ENCODE results near the gene LHPP.
A peak's percentile ranks its signal among the peaks of the same experiment; 100 is the strongest.
"Not testable (repeated sequence)": the region's sequence is repeated elsewhere in the genome, so short reads cannot be mapped to it uniquely, and the experiment has no call there.

Gene LHPP

DNA sequence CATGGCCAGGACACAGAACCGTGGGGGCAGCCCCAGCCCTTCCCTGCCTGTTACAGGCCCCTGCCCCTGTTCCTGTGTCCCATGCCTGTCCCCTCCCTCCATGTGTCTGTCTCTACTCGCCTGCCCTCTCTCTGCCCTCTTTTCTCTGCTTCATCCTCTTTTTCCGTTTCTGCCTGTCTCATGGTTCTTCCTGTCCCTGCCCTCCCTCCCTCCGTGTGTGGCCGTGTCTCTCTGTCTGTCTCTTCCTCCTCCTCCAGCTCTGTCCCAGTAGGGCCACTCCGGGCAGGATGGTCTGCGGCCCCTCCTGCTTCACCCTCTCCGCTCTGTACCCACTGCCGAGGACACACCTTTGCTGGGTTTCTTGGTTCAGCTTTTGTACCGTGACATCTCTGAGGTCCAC lies 145.2 kb downstream of the LHPP start:
- no peak for DNase-seq (ENCODE audit: low spot score)

DNA sequence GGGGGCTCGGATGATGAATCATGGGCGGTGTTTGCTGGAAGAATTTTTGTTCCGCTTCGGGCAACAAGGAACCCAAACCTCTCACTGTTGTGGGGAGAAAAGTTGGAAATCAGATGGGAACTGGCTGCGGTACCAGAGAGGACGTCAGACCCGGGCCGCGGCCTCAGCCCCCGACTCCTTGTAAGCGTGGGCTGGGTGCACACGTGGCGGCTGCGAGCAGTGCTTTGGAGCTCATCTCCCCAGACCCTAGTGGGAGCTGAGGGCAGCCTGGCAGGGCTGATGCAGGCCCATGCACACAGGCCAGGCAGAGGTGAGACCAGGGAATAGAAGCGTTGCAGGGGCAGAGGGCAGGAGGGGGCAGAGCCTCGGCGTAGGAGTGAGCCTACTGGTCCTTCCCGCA lies 146.1 kb downstream of the LHPP start:
- no peak for DNase-seq (ENCODE audit: low spot score)

DNA sequence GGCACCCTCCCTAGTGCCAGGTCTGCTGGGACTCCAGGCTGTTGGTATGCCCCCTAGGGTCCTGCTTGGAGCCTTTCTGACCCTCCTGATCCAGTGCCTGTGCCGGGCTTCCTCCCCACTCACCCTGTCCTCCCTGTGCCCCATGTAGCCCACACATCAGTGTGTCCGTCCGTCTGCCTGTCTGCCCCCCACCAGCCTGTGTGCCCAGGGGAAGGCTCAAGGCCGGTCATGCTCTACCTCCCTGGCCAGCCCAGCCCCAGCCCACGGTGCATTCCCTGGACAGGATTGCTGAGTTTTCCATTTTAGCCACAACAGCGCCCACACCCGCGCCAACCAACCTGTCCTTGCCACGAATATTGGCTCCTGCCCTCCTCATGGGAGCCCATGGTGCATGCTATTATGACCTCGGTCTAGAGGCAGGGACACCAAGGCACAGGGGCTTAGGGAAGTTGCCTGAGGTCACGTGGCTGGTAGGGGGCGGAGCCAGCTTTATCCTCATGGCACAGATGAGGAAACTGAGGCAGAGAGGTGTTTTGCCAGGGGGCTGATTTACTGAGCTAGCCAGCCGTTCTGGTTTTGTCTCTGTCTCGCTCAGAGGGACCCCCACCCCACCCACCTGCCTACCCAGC lies 146.6 kb downstream of the LHPP start:
- DNase-seq (ENCODE audit: low spot score), result no peak

DNA sequence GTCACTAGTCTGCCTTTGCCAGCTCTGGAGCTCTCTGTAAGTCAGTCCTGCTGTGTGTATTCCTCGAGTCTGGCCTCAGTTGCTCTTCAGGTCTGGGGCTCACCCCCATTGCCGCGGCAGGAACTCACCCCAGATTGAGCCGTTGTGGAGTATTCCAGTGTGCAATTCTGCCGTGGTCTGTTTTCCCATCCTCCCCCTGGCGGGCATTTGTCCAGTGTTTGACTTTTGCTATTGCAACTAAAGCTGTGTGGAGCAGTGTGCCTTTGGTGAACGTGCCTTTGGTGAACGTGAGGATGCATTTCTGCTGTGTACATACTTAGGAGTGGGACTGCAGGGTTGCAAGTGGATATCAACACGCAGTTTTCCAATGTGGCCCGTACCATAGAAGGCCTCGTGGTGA lies 148.1 kb downstream of the LHPP start:
- no peak for DNase-seq (ENCODE audit: low spot score)

DNA sequence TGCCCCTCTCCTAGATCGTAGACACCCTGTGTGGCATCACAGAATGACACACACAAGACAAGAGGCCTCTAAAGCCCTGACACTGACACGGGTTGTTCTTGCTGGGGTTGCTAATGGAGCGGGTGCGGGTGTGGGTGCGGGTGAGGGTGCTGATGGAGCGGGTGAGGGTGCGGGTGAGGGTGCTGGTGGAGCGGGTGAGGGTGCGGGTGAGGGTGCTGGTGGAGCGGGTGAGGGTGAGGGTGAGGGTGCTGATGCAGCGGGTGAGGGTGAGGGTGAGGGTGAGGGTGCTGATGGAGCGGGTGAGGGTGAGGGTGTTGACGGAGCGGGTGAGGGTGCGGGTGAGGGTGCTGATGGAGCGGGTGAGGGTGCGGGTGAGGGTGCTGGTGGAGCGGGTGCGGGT lies 148.6 kb downstream of the LHPP start:
- not testable (repeated sequence) for DNase-seq (ENCODE audit: low spot score)

DNA sequence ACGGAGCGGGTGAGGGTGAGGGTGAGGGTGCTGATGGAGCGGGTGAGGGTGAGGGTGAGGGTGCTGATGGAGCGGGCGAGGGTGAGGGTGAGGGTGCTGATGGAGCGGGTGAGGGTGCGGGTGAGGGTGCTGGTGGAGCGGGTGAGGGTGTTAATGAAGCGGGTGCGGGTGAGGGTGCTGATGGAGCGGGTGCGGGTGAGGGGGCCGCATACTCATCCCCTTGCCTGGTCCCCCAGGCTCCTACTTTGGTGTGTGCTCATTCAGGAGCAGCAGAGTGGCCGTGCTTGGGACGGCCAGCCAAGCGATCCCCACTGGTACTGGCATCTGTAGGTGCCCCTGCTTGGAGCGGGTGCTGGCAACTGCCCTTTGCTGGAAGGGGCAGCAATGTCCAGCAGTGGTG lies 149.2 kb downstream of the LHPP start:
- DNase-seq (ENCODE audit: low spot score), result not testable (repeated sequence)

DNA sequence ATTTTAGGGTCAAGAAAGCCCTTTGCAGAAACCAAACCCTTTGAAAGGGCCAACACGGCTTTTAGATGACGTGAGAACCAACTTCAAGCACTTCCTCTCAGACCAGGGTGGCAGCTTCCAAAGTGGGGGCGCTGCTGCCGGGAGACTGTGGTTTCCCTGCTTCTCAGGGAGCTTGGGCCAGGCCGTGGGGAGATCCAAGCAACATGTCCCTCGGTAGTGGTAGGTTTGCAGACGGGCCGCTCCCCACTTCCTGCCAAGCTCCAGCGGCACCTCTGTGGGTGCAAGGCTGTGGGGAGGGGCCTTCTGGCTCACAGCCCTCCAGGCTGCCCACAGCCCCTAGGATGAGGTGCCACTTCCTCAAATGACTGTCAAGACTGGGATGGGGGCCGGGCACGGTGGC lies 150.1 kb downstream of the LHPP start:
- no peak for DNase-seq (ENCODE audit: low spot score)

DNA sequence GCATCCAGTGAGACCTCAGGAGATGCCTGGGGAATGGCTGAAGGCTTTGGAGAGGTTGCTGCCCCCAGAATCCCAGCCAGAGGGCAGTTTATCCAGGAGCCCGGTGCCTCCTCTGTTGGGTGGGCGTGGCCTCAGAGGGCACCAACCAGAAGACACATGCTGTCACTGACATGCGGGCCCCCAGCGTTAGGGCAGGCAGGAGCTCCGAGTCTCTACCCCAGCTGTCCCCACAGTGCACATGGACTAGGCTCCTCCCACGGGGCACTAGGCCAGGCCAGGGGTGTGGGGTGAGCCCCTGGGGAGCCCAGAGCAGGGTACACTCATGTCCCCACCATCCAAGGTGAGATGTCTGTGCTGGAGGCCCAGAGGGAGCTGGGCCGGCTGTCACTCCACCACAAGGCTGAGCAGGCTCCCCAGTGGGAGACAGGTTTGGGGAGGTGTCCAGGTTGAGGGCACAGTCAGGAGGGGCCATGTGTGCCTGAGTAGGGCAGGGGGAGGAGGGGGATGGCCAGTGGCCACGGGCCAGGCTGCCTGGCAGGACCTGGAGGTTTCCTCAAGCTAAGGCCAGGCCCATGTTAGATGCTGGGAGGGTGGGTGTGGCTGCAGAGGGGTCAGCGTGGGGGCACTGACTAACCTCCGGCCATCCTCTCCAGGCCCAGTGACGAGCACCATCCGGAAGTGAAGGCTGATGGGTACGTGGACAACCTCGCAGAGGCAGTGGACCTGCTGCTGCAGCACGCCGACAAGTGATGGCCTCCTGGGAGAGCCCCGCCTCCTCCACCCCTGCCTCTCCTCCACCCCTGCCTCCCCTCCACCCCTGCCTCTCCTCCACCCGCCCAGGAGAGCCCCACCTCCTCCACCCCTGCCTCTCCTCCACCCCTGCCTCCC lies 151.2 kb downstream of the LHPP start:
- peak; percentile 84 for DNase-seq (ENCODE audit: low spot score)

DNA sequence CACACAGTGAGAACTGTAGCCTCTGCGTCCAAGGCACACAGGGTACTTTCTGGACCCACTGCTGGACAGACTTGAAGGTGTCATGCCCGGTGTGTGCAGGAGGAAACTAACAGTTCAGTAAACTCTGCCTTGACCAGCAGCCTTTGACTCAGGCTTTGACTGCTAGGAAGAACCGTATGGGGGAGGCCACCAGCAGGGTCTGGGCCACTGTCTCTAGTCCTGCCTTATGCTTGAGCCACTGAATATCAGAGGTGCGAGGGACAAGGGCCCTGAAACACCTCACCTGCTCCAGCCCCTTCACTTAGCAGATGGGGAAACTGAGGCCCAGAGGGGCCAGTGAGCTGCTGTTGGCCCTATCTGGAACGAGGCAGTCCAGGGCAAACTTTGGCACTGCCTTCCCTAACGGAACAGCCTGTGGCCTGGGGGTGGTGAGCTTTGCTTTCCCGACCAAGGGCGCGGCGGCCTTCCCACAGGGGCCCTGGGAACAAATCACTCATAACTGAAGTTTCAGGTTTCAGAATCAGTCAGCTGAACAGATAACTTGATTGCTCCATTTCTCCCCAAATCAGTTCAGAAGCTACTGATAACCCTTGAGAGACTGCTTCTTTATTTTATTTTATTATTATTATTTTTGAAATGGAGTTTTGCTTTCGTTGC lies 152.5 kb downstream of the LHPP start:
- no peak for DNase-seq (ENCODE audit: low spot score)

DNA sequence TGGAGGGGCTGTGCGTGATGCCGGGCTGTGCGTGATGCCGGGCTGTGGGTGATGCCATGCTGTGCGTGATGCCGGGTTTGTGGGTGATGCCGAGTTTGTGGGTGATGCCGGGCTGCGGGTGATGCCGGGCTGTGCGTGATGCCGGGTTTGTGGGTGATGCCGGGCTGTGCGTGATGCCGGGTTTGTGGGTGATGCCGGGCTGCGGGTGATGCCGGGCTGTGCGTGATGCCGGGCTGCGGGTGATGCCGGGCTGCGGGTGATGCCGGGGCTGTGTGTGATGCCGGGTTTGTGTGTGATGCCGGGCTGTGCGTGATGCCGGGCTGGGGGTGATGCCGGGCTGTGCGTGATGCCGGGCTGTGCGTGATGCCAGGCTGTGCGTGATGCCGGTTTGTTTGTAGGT lies 153.6 kb downstream of the LHPP start:
- no peak for DNase-seq (ENCODE audit: low spot score)

DNA sequence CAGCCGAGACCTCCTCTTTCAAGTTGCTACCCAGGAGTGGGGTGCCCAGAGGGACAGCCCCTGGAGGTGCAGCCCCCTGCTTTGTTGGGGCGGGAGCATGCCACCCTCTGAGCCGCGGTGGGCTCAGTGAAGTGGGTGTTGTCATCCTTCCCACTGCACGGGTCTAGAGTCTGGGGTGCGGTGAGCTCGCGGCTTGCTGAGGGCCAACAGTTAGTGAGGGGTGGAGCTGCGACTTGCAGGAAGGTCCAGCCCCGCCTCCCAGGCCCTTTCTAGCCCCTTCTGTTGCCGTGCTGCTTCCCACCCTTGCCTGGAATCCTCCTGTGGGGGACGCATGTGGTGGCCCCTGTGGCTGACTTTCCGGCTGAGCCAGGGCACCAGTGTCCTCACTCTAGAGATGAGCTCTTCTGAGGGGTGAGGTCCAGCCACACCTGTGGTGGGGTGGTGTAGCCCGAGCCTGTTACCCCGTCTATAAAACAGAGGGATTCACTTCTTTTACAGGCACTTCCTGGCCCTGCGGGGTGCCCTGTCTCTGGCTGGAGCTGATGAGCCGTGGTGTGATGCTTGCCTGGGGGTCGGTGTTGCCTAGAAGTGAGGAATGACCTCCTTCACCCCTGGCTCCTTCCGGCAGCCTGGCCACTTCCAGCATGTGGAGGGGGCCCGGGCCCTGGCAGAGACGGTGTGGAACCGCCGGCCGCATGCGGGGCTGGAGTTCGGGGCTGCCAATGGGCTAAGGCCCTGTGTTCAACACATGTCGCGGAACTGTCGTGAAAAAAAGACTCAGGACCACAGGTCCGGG lies 154.6 kb downstream of the LHPP start:
- no peak for DNase-seq (ENCODE audit: low spot score)

DNA sequence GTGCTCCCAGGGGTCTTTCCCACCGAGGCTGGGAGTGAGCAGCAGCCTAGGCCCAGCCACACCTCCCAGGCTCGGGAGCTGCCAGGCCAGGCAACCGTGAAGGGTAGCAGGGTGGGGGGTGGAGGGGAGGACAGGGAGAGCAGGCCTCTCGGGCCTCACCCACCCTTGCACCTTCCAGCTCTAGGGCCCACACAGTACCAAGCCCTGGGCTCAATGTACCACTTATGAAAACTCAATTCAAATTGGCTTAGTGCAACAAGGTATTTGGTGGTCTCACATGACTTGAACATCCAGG lies 155.2 kb downstream of the LHPP start:
- DNase-seq (ENCODE audit: low spot score), result no peak

DNA sequence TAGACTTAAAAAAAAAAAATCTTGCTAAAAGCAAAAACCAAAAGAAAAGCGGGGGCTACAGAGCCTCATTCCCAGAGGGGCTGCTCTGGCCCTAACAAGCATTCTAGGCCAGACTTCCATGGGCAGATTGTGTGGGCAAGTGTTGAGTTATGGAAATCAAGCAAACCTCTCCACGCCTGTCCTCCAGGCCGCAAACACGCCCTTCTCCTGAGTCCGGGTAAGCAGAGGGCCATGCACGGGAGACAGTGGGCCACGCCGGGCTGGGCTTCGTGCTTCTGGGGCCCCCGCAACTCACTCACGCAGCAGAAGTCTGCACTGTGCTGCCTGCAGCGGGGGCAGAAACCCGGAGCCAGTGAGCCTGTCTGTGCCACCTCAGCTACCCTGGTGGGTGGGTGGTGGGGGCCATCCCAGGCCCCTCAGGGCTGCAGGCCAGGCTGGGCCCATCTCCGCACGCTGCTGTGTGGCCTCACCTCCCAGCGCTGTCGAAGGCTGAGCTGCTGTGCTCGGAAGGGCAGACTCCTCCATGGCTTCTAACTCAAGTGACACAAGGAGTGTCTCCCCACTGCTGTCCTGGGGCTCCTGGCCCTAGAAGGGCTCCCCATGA lies 156.9 kb downstream of the LHPP start:
- DNase-seq (ENCODE audit: low spot score), result no peak

DNA sequence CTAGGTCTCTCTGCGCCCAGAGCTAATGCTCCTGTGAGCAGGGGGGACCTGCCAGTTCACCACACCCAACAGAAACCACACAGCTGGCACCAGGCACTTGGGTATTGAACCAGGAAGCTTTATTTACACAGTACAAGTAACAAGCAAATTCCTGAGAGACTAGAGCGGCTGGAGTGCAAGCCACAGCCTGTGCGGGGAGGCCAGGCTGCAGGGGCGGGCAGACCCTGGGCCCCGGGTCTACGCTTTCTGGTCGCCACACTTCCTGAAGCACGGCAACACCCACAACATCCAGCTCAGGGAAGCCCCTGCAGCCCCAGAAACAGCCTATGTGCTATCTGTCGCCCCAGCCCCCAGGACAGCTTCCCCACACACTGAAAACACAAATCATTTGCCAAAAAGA lies 157.6 kb downstream of the LHPP start:
- no peak for DNase-seq (ENCODE audit: low spot score)

DNA sequence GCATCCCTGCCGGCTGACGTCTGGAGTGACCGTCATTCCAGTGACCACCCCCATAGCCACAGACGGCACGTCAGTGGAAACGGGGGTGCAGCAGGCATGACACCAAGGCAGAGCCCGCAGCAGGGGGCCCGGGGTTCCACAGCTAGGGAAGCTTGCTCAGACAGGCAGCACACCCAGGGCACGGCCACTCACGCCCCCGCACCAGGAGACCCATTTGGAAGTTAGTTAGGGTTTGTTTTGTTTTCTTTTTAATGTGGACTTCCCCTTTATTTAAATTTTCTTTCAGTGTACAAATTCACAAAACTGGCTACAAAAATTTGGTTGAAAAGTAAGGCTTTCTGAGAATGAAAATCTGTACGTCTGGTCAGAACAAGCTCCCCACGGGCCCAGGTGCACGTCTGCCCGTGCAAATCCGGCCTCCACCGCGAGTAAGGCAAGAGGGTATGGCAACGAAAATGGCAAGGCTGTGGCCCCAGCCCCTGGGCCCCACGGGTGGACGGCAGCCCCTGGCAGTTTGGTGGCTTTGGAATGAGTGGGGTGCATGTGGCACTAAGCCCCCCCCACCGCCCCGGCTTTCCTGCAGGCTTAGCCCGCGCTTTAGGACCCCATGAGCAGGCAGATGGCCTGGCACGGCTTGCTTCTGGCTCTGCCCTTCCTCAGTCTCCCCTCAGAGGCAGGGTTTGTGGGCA lies 158.3 kb downstream of the LHPP start:
- DNase-seq (ENCODE audit: low spot score), result no peak

DNA sequence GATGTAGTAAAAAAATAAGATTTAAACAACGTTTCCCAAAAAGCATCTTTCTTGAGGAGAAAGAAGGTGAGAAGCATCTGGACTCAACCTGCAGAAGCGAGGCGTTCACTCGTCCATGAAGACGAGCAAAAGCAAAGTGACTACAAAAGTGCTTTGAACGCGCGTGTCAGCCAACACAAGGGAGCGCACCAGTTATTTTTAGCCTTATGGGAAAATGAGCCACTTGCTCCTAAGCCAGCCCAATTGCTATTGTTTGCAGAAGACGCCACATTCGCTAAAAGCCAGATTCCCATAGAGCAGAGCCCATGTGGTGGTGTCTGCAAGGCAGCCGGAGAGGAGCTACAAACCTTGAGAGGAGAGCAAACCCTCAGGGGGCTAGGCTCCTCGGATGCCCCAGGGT lies 160.0 kb downstream of the LHPP start:
- no peak for DNase-seq (ENCODE audit: low spot score)

DNA sequence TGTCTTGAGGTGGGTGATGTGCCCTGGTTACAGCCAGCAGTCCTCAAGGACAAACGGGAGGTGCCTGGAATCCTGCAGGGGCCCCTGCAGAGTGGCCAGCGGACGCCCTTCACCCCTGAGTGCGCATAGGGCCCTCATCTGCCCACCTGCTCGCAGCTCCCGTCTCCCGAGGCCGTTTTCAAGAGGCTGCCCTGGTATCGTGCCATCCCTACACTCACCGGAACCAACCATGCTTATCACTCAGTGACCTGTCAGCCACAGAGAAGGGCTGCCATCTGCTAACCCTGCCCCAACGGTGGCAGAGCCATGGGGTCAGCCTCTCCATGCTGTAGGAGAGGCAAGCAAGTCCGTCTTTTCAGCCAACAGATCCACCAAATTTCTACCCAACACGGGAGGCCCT lies 160.5 kb downstream of the LHPP start:
- DNase-seq (ENCODE audit: low spot score), result no peak

DNA sequence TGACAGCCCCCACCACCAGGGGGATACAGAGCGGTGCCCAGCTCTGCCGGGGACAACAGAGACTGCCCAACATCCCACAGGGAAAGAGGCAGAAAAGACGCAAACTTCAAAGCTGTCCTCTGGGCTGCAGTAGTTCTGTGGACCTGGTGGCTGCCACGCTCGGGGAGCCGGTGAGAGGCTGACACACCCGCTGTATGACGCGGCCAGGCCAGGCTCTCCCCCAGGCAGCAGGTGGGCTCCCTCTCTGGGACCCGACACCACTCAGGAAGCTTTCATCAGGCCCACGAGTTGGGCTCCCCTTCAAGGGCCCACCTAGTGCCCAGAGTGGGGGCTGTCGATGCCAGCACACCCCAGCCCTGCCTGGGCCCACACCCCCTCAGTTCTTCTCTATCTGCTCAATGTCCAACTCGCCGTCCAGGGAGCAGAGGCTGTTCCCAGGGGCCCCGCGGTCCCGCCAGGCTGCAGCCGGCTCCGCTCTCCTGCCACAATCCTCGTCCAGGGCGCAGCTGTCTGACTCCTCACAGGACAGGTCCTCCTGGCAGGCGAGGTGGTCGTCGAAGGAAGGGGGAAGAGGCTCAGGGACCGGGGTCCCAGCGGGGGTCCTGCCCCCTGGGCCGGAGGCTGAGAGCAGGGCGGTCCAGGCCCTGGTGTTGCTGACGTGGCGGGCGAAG lies 161.4 kb downstream of the LHPP start:
- DNase-seq (ENCODE audit: low spot score), result no peak

DNA sequence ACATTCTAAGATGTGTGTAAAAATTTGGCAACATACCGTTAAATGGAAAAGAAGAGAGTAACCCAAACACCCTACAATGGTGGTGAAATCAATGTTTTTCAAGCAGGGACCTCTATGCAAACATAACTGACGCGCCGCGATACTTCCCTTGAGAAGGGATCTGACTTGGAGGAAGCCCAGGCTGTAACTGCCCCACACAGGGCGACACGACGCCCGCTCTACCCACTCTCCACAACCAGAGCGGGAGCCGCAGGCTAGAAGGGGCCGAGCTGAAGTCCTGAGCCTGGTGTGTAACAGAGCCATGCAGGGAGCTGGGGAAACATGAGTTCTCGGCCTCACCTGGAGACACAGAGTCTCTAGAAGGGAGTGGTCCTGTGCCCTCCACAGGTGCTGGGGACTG lies 162.4 kb downstream of the LHPP start:
- no peak for DNase-seq (ENCODE audit: low spot score)

DNA sequence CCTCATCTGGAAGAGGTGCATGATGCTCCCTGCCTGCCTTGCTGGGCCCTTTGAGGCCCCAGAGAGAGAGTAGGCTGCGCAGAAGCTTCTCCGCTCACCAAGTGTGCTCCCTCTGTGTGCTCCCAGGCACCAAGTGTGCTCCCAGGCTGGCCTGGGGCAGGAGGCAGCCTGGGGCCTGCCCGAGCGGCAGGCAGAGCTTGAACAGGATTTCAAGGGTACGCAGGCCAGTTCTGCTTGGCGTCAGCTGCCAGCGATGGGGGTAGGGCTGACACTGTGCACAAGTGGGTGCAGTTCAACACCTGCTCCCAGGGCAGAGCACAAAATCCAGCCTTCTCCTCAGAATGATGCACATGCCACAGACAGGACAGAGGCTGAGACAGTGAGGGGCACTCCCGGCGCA lies 162.8 kb downstream of the LHPP start:
- DNase-seq (ENCODE audit: low spot score), result no peak

DNA sequence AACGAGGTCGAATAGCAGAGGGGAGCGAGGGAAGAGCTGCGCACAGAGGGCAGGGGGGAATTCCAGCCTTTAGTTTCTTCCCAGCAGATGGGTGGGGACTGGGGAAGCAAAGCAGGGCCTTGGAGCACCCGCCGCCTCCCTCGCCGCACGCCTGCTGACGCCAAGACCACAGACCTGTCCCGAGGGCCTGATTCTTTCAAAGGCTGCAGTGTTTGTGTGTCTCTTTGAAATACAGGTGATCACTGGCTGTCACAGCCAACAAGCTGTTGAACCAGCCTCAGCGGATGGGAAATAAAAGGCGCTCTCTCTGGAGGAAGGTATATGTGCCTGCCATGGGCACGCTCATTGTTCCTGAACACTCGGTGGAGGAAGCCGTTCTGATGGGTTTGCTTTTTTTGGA lies 163.3 kb downstream of the LHPP start:
- DNase-seq (ENCODE audit: low spot score), result no peak

All from kidney capillary endothelial cell (primary cell).